WI38 (cell line): ENCODE measurements around the gene ADK.

ENCODE experiments used
- H3K4me3 ChIP-seq: 2 replicates; pipeline ENCODE4 v1.5.1; 2011; ENCODE audit warnings: low read depth, mild to moderate bottlenecking, control low read depth, low read length
- CTCF ChIP-seq: IDR thresholded peaks from 2 replicates; pipeline ENCODE4 v1.5.1; 2012; ENCODE audit warnings: low read depth, mild to moderate bottlenecking, control low read depth, low read length

The ADK gene

GRCh38 chr10:74600170-74600569 lies 449.1 kb downstream of the ADK start:
- no peak overlapping the region for H3K4me3 ChIP-seq
- TF ChIP-seq CTCF, result no peak

GRCh38 chr10:74602576-74602975 lies 451.6 kb downstream of the ADK start:
- no peak for TF ChIP-seq CTCF

GRCh38 chr10:74610299-74610698 lies 459.3 kb downstream of the ADK start:
- no peak overlapping the region for H3K4me3 ChIP-seq
- TF ChIP-seq CTCF, result no peak

More at GRCh38 chr10:74602576-74602975, 451.6 kb downstream of the ADK start:
- no peak overlapping the region for H3K4me3 ChIP-seq

GRCh38 chr10:74612195-74612594 lies 461.2 kb downstream of the ADK start:
- no peak for TF ChIP-seq CTCF

GRCh38 chr10:74620626-74621025 lies 469.6 kb downstream of the ADK start:
- TF ChIP-seq CTCF, result no peak
- no peak overlapping the region for H3K4me3 ChIP-seq

More at GRCh38 chr10:74612195-74612594, 461.2 kb downstream of the ADK start:
- no peak overlapping the region for H3K4me3 ChIP-seq

GRCh38 chr10:74623786-74624185 lies 472.8 kb downstream of the ADK start:
- no peak overlapping the region for H3K4me3 ChIP-seq
- TF ChIP-seq CTCF, result no peak

GRCh38 chr10:74624501-74624900 lies 473.5 kb downstream of the ADK start:
- H3K4me3 ChIP-seq, result no peak overlapping the region
- no peak for TF ChIP-seq CTCF
